Stimulated activated CD8-positive, alpha-beta memory T cell treated with anti-CD3 and anti-CD28 coated beads, Interleukin-15, amount 100 ng/mL, for 24 hours (primary cell): ENCODE data around the gene CYP4F22.
A peak's percentile ranks its signal among the peaks of the same experiment; 100 is the strongest.
"Not testable (repeated sequence)": the region's sequence is repeated elsewhere in the genome, so short reads cannot be mapped to it uniquely, and the experiment has no call there.

Experiments
- DNase-seq: peaks from one replicate; pipeline ENCODE4 v3.0.0-alpha.2; 2020; ENCODE audit warnings: low read depth

Gene CYP4F22

DNA sequence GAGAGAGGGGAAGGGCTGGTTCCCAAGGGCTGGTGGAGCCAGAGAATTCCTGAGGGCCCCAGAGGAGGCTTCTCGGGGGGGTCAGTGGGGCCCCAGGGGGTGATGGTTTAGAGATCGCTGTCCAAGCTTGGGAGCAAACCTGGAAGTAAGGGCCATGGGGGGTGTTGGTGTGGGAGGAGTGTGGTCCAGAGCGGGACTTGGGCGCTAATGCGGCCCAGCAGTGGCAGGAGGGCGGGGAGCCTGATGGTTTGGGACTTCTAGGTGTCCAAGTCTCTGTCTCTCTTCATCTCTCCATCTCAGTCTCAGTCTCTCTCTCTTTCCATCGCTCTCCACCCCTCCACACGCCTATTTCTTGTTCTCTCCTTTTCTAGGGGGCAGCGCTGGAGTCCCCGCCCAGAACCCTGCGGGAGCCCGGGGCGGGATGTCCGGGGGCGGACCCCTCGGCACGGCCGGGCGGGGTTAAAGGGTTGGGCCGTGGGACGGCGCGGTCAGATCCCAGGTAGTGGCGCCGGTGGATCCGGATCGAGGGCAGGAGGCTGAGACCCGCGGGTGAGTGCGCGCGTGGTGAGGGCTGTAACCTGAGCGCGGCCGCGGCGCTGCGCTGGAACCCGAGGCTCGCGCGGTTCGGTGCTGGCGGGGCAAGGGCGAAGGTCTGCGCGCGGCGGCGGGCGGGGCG is at the start of gene CYP4F22:
CYP4F22 (plus strand) TSS at position 491 of the 676 bp plus-strand sequence. CDS start 16,812 bp downstream, outside the sequence.
- DNase-seq: no peak

DNA sequence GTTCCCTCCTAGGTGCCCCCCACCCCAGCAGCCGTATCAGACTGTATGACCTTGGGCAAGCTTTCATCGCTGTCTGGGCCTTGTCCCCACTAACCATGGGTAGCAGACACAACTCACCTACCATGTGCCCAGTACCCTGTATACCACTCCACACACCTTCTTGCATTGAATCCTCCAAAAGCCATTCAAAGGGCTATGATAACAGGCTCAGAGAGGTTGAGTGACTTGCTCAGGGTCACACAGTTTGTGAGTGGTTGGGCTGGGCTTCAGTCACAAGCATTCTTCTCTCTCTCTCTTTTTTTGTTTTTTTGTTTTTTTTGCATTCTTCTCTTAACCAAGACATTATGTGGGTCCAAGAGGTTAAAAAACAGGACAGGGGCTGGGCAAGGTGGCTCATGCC is 46.6 kb upstream of the CYP4F22 start:
- no peak for DNase-seq

DNA sequence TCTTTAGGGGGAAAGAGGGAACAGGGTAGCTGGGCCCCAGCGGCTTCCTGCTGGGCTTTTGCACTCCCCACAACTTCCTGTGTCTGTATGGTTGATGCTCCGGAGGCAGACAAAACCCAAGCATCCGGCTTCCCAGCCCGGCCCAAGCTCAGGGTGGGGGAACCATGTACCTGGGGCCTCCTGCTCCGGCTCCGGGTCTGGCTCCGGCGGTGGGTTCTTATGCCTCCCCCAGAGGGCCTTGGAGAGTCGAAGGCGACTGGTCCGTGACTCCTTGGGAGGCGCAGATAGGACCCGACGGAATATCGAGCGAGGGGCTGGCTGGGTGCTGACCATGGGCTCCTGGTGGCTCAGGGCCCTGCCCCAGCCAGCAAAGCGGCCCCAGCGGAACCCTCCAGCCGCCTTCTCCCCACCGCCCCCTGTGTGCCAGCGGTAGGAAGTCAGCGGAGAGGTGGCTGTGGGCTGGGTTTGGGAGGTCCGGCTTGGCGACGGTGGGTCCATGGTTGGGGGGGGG is 44.4 kb upstream of the CYP4F22 start:
- peak; percentile 40 for DNase-seq

DNA sequence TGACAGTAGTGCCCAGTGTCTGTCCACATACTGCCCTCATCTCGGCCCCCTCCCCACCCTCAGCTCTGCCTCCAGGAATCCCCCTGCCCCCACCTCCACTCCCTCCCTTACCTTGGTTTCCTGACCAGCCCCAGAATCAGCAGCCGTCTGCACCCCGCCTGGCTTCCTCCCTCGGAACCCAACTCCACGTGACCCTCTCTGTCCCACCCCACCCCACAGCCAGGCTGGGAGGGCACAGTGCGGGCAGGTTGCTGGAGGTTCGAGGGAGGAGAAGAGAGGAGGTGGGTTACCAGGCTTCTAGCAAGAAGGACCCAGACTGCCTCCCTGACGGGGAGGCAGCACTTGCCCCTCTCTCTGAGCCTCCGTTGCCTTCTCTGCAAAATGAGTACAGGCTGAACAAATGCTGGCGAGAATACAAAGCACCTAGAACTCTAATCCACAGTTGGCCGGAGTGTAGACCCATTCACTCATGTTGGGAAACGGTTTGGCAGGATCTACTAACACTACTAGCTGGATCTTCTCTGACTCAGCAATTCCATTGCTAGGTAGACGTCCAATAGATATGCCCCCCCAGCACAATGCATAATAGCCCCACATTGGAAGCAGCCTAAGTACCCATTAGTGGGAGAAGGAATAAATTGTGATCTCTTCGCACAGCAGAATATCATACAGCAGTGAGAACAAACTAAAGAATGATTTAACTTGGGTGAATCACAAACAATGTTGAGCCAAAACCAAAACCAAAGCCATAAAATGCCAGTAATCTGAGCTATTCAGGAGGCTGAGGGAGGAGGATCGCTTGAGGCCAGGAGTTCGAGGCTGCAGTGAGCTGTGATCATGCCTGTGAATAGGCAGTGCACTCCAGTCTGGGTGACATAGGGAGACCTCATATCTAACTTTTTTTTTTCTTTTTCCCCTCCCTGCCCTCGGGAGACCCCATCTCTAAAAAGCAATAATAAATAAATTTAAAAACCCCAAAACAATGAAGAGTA is 43.6 kb upstream of the CYP4F22 start, which contains the start of gene RASAL3:
RASAL3 (minus strand) TSS at position 151 of the 992 bp plus-strand sequence. CDS start 186 bp downstream, outside the sequence.
- DNase-seq: peak; percentile 36

DNA sequence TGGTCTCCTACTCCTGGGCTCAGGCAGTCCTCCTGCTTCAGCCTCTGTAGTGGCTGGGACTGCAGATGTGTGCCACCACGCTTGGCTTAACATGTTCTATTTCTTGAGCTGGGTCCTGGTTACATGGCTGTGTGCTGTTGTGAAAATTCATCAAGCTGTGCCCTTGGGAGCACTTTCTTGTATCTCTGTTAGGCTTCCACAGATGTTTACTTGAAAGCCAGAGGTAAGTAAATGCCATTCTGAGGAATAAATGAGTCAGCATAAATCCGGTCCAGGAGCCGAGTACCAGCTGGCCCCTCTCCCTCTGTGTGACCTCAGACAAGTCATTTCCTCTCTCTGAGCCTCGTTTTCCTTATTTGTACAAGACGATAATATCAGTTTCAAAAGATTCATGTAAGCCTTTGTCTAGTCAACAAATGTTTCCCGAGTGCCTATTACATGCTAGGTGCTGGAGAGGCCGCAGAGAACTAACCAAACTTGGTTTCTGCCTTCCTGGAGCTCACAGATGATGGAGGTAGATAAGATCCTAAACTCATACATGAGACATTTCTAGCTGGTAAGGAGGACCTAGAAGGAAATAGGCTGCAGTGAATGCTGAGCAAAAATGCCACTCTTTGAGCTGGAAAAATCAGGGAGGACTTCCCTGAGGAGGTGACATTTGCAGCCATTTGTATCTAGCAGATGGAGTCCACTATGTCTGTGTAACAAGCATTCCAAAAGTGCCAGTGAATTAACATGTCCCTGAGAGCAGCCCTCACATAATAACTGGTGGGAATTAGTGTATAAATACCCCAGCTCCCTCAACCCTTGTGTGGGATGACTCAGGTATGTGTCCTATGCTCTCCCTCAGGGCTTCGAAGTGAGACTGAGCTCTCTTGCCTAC is 41.2 kb upstream of the CYP4F22 start:
- no peak for DNase-seq

DNA sequence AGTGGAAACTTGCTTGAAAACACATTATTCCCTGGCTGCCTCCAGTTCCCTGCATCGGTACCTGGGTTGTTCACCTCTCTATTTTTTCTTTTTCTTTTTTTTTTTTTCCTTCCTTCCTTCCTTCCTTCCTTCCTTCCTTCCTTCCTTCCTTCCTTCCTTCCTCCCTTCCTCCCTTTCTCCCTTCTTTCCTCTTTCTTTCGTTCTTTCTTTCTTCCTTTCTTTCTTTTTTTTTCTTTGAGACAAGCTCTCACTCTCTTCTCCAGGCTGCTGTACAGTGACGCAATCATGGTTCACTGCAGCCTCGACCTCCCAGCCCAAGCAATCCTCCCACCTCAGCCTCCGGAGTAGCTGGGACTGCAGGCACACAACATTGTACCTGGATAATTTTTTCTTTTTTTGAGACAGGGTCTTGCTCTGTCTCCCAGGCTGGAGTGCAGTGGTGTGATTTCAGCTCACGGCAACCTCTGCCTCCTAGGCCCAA is 40.6 kb upstream of the CYP4F22 start:
- no peak for DNase-seq

DNA sequence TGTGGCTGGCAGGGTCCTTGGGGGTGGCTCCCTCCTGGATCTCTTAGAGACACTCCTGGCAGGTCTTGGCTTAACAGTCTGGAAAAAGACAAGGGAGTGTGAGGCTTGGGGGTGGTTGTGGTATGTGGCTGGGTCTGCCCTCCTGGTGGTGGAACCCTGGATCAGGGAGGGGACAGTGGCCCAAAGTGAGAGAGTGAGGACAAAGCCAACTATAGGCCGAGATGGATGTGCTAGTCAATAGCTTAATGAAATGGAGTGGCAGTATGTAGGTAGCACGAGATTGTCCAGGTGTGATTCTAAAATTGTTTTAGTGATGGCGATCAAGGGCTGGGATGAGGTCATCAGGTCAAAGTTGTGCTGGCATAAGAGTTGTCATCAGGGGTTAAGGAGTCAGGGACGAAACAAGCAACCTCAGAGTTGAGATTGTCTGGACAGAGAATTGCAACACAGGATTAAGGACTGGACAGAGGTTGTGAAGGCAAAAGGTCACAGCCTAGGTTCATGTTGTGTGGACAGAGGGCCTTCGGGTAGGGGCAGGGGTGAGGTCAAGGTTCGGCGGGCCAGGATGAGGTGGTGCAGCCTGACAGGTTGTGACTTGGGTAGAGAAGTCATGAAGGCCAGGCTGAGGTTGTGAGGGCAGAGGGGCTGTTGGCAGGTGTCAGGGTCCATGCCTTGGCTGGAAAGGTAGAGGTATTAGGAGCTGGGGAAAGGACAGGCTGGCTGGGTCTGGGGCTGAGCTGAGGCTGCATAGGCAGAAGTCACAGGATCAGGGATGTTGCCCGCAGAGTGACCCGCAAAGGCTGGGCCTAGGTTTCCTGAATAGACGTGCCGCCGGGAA is 39.4 kb upstream of the CYP4F22 start:
- no peak for DNase-seq

DNA sequence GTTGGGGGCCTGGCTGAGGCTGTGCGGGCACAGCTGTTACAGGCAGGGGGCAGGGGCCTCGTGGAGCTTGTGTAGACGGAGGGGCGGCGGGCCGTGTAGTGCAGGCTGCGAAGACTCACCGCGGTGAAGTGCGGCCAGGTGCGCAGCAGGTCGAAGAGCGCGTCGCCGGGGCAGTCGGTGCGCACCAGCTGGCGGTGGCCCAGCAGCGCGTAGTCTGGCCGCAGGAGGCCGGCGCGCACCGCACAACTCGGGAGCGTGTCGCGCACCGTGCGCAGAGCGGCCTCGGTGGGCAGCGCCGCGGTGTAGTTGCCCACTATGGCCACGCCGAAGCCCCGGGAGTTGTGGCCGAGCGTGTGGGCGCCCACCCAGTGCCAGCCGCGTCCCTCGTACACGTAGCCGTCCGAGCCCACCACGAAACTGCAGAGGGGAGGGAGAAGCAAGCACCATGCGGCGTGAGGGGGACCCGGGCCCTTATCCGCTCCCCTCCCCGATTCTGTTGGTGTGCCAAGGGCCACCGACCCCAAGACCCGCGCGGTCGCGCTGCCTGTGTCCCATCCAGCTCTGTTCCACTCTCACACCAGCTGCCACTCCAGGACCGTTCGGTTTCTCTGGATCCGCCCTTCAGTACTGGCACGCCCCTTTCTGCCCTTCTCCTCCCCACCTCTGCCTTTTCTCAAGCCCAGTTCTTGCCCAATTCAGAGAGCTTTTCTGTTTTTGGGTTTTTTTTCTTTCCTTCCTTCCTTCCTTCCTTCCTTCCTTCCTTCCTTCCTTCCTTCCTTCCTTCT is 38.6 kb upstream of the CYP4F22 start:
- DNase-seq: no peak

DNA sequence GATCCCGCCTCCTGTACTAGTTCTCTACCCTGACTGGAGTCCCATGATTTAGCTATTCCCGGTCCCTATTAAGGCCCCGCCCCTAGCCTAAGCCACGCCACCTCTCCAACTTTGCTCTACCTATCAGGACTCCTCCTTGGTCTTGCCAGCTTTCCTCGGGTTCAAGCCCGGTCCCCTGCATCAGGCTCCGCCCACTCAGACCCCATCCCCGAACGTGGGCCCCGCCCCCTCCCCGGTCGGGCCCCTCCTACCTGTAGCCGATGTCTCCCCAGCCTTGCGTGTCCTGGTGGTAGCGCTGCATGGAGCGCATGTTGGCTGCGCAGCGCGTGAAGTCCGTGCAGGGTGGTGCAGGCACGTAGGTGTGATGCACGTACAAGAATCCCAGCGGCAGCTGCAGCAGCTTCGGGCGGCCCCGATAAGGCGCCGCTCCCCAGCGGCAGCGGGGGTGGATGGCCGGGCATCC is 36.7 kb upstream of the CYP4F22 start:
- no peak for DNase-seq

DNA sequence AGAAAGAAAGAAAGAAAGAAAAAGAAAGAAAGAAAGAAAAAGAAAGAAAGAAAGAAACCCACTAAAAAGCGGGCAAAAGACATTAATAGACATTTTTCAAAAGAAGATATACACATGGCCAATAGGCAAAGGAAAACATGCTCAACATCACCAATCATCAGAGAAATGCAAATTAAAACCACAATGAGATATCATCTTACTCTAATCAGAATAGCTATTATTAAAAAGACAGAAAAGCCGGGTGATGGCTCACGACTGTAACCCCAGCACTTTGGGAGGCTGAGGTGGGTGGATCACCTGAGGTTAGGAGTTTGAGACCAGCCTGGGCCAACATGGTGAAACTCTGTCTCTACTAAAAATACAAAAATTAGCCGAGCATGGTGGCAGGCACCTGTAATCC is 34.5 kb upstream of the CYP4F22 start:
- DNase-seq: not testable (repeated sequence)

DNA sequence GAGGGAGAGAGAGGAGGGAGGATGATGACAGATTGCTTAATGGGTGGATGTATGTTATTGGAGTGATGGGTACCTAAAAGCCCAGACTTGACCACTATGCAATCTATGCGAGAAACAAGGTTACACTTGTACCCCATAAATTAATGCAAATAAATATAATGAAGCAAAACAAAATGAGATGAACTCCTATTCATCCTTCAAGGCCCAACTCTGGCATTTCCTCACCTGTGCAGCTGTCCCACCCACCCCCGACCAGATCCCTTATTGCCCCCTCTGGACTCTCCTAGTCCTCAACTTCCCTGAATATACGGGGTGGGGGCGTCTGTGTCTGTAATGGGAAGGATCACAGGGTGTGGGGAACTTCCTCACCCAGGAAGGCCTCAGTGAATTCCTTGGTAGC is 33.2 kb upstream of the CYP4F22 start:
- no peak for DNase-seq

DNA sequence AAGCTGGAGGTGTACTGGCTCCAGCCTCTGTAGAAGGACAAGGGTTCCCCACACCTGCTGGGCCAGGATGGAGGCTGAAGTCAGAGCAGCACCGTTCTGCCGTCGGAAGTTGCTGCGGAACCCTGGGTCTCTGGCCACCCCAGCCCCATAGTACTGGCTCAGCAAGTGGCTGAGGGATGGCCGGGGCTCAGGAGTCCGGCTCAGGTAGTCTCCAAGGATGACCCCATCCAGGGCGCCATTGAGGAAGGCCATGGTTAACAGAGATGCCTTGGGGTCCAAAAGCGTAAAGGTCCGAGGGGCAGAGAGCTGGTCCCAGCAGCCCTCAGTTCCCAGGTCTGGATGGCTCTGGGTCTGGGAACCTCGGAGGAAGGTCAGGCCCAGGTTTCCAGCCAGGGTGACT is 32.7 kb upstream of the CYP4F22 start:
- no peak for DNase-seq

DNA sequence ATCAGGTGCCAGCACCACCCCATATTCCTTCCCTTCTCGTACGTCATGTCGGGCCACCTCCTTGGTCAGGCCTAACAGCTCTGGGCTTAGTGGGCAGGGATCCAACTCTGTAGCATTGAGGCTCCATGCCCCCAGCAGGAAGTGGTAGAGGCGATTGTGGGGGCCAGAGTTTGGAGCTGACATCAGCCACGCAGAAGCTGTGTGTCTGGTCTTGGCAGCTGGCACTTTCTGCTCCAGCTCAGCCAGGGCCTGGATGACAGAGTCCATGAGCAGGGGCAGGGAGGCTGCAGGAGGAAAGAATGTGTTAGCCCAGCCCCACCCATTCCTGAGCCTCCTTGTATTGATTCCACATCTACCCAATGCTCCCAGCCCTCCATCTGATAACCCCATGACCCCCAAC is 32.0 kb upstream of the CYP4F22 start:
- DNase-seq: no peak

DNA sequence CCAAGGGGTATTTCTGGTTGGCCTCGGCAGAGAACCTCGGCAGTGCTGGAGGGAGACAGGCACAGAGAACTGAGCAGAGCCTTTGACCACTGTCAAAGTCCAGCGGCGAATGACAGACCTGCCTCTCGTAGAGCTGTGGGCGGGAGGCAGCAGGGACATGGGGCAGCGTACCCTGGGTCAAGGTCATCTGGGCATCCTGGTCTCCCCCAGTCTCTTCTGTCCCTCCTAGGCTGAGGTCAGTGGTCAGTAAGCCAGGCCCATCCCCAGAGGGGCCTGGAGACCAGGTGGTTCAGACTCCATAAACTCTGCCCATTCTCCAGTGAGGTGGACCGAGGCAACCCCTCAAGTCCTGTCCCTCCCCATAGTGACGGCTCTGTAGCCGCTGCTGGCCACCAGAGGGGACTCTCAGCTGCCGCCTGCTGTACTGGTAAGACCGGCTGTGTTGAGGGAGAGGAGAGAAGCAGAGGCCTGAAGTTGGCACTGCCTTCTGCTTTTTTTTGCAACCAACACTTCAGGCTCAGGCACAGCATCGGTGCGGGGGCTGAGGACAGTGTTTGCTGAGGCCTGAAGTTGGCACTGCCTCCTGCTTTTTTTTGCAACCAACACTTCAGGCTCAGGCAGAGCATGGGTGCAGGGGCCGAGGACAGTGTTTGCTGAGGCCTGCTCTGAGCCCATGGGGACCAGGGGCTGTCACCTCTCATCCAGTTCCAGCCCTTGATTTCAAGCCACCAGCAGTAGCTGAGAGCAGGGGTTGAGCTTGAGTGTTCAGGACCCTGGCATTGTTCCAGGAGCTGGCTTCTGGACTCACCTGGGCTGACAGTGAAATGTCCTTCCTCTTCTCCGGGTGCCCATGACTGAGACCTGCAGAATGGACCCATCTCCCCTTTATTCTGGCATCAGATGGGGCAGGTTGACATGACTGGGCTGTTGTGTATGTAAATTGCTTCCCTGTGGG is 28.7 kb upstream of the CYP4F22 start, which contains the start of gene PGLYRP2:
PGLYRP2 (minus strand) TSS at position 111 of the 955 bp plus-strand sequence. CDS start 130 bp downstream, outside the sequence.
- no peak for DNase-seq

DNA sequence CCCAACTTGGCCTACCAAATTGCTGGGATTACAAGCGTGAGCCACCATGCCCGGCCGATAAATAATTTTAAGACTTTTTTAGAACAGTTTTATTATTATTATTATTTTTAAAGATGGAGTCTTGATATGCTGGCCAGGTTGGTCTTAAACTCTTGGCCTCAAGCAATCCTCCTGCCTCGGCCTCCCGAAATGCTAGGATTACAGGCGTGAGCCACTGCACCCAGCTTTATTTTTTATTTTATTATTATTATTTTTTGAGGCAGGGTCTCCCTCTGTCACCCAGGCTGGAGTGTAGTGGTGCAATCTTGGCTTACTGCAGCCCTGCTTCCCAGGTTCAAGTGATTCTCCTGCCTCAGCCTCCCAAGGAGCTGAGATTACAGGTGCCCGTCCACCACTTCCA is 27.3 kb upstream of the CYP4F22 start:
- not testable (repeated sequence) for DNase-seq

DNA sequence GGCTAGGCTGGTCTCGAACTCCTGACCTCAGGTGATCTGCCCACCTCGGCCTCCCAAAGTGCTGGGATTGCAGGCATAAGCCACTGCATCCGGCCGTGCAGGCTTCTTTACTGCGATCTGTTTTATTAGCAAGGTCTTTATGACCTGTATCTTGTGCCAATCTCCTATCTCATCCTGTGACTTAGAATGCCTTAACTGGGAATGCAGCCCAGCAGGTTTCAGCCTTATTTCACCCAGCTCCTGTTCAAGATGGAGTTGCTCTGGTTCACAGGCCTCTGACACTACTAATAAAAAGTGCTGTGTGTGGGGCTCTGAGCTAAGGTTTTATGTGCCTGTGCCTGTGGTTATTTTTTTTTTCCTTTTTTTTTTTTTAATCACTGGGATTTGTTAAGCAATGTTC is 22.6 kb upstream of the CYP4F22 start:
- DNase-seq: not testable (repeated sequence)

DNA sequence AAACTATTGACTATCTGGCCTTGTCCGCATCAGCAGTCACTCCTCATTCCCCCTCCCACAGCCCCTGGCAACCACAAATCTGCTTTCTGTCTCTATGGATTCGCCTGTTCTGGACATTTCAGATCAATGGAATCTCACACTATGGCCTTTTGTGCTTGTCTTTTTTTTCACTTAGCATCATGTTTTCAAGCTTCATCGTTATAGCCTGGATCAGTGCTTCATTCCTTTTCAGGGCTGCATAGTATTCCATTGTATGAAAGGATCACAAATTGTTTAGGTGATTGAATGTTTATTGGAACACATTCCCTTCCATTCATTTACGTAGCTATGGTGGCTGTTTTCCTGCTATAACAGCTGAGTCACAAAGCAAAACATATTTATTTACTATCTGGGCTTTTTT is 21.3 kb upstream of the CYP4F22 start:
- no peak for DNase-seq

DNA sequence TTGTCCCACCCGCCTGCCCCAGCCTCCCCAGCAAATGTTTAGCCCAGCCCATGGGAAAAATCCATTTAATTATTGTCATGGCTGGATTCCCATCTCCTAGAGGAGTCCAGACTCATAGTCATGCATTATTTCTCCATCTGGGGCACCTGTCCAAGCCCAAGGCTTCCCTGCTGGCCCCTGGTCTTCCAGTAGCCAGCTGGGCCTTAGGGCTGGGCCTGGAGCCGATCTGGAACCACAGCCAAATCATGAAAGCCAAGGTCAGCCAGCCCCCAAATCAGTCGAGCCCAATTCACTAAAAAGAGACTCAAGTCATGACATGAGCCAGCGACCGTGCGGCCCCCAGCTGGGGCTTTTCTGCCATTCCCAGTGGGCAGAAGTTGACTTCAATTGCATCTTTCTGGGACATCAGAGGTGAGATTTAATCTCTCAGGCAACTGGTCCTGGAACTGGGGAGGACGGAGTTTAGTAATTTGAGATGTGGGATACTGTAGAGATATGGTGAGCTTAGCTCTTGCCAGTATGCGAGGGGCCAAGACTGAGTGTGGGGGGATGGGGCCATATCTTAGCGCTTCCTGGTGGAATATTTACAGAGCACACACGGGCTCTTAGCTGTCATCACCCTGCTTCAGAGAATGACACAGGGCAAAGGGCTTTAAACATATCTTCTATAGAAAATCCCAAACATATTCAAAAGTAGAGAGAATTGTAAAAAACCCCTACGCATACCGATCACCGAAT is 19.7 kb upstream of the CYP4F22 start:
- DNase-seq: no peak
